ENCODE results near the gene ADD1.

Gene ADD1

GRCh38 chr4:2893772-2894171 is 50.1 kb downstream of the ADD1 start:
- H3K9me3 Mint-ChIP-seq, result no peaks in the 10 kb centered on the region
- no peaks in the 10 kb centered on the region for H3K27me3 Mint-ChIP-seq
- H3K4me3 Mint-ChIP-seq, result no peak overlapping the region
- H3K36me3 Mint-ChIP-seq, result peaks cover 7% of the 10 kb centered on the region
- H3K4me1 Mint-ChIP-seq, result peaks cover 4% of the 10 kb centered on the region
- no peak overlapping the region for H3K27ac Mint-ChIP-seq

GRCh38 chr4:2898001-2898400 is 54.4 kb downstream of the ADD1 start:
- H3K9me3 Mint-ChIP-seq, result no peaks in the 10 kb centered on the region
- H3K4me3 Mint-ChIP-seq, result no peak overlapping the region
- H3K27me3 Mint-ChIP-seq, result no peaks in the 10 kb centered on the region
- peaks cover 20% of the 10 kb centered on the region for H3K36me3 Mint-ChIP-seq
- H3K27ac Mint-ChIP-seq, result no peak overlapping the region
- no peaks in the 10 kb centered on the region for H3K4me1 Mint-ChIP-seq

GRCh38 chr4:2900741-2901140 is 57.1 kb downstream of the ADD1 start:
- peaks cover 25% of the 10 kb centered on the region for H3K36me3 Mint-ChIP-seq
- H3K4me1 Mint-ChIP-seq, result peaks cover 7% of the 10 kb centered on the region
- peak overlapping the region; percentile 75 for H3K27ac Mint-ChIP-seq
- no peaks in the 10 kb centered on the region for H3K27me3 Mint-ChIP-seq
- H3K9me3 Mint-ChIP-seq, result no peaks in the 10 kb centered on the region
- H3K4me3 Mint-ChIP-seq, result no peak overlapping the region

GRCh38 chr4:2901186-2901585 is 57.5 kb downstream of the ADD1 start:
- Mint-ChIP-seq H3K9me3 (no peaks in the 10 kb centered on the region), H3K36me3 (peaks cover 25% of the 10 kb centered on the region), H3K4me1 (peaks cover 10% of the 10 kb centered on the region), H3K27ac (peak overlapping the region; percentile 75), H3K4me3 (no peak overlapping the region), H3K27me3 (no peaks in the 10 kb centered on the region)

GRCh38 chr4:2902126-2902525 is 58.5 kb downstream of the ADD1 start:
- H3K27ac Mint-ChIP-seq, result peak overlapping the region; percentile 11
- no peaks in the 10 kb centered on the region for H3K9me3 Mint-ChIP-seq

GRCh38 chr4:2905544-2905943 is 61.9 kb downstream of the ADD1 start:
- no peaks in the 10 kb centered on the region for H3K9me3 Mint-ChIP-seq
- H3K4me1 Mint-ChIP-seq, result peaks cover 23% of the 10 kb centered on the region
- H3K4me3 Mint-ChIP-seq, result no peak overlapping the region
- peaks cover 25% of the 10 kb centered on the region for H3K36me3 Mint-ChIP-seq
- H3K27ac Mint-ChIP-seq, result peak overlapping the region; percentile 51
- H3K27me3 Mint-ChIP-seq, result no peaks in the 10 kb centered on the region

More at GRCh38 chr4:2902126-2902525, 58.5 kb downstream of the ADD1 start:
- Mint-ChIP-seq H3K27me3 (no peaks in the 10 kb centered on the region), H3K4me3 (no peak overlapping the region), H3K36me3 (peaks cover 27% of the 10 kb centered on the region), H3K4me1 (peaks cover 18% of the 10 kb centered on the region)

GRCh38 chr4:2906218-2906617 is 62.6 kb downstream of the ADD1 start:
- Mint-ChIP-seq H3K27me3 (no peaks in the 10 kb centered on the region), H3K36me3 (peaks cover 23% of the 10 kb centered on the region), H3K4me3 (no peak overlapping the region), H3K4me1 (peaks cover 23% of the 10 kb centered on the region), H3K9me3 (no peaks in the 10 kb centered on the region), H3K27ac (peak overlapping the region; percentile 61)

- no peak overlapping the region for H3K4me3 Mint-ChIP-seq
- peaks cover 23% of the 10 kb centered on the region for H3K4me1 Mint-ChIP-seq
- no peaks in the 10 kb centered on the region for H3K27me3 Mint-ChIP-seq
- H3K27ac Mint-ChIP-seq, result peak overlapping the region; percentile 66
- no peaks in the 10 kb centered on the region for H3K9me3 Mint-ChIP-seq
- H3K36me3 Mint-ChIP-seq, result peaks cover 23% of the 10 kb centered on the region
Measured at GRCh38 chr4:2907226-2907625, 63.6 kb downstream of the ADD1 start.

- no peaks in the 10 kb centered on the region for H3K27me3 Mint-ChIP-seq
- H3K4me3 Mint-ChIP-seq, result no peak overlapping the region
- no peaks in the 10 kb centered on the region for H3K9me3 Mint-ChIP-seq
- peaks cover 23% of the 10 kb centered on the region for H3K4me1 Mint-ChIP-seq
- peak overlapping the region; percentile 66 for H3K27ac Mint-ChIP-seq
- peaks cover 23% of the 10 kb centered on the region for H3K36me3 Mint-ChIP-seq
Measured at GRCh38 chr4:2907706-2908293, 64.2 kb downstream of the ADD1 start.

GRCh38 chr4:2908686-2909085 is 65.0 kb downstream of the ADD1 start:
- H3K4me1 Mint-ChIP-seq, result peaks cover 23% of the 10 kb centered on the region
- no peaks in the 10 kb centered on the region for H3K27me3 Mint-ChIP-seq
- H3K36me3 Mint-ChIP-seq, result peaks cover 20% of the 10 kb centered on the region
- H3K27ac Mint-ChIP-seq, result no peak overlapping the region
- no peaks in the 10 kb centered on the region for H3K9me3 Mint-ChIP-seq
- H3K4me3 Mint-ChIP-seq, result no peak overlapping the region

GRCh38 chr4:2909583-2909982 is 65.9 kb downstream of the ADD1 start:
- H3K4me3 Mint-ChIP-seq, result no peak overlapping the region
- no peaks in the 10 kb centered on the region for H3K9me3 Mint-ChIP-seq
- peaks cover 20% of the 10 kb centered on the region for H3K36me3 Mint-ChIP-seq

GRCh38 chr4:2910409-2910808 is 66.8 kb downstream of the ADD1 start:
- Mint-ChIP-seq H3K27me3 (no peaks in the 10 kb centered on the region), H3K27ac (no peak overlapping the region), H3K4me3 (no peak overlapping the region), H3K9me3 (no peaks in the 10 kb centered on the region), H3K36me3 (peaks cover 18% of the 10 kb centered on the region), H3K4me1 (peaks cover 20% of the 10 kb centered on the region)

More at GRCh38 chr4:2909583-2909982, 65.9 kb downstream of the ADD1 start:
- Mint-ChIP-seq H3K4me1 (peaks cover 20% of the 10 kb centered on the region), H3K27me3 (no peaks in the 10 kb centered on the region), H3K27ac (no peak overlapping the region)

- Mint-ChIP-seq H3K4me3 (no peak overlapping the region), H3K4me1 (peaks cover 7% of the 10 kb centered on the region), H3K9me3 (no peaks in the 10 kb centered on the region), H3K36me3 (peaks cover 12% of the 10 kb centered on the region), H3K27me3 (no peaks in the 10 kb centered on the region), H3K27ac (no peak overlapping the region)
Measured at GRCh38 chr4:2911868-2912267, 68.2 kb downstream of the ADD1 start.

GRCh38 chr4:2913168-2913567 is 69.5 kb downstream of the ADD1 start:
- Mint-ChIP-seq H3K4me3 (no peak overlapping the region), H3K9me3 (no peaks in the 10 kb centered on the region), H3K36me3 (peaks cover 13% of the 10 kb centered on the region), H3K27ac (no peak overlapping the region), H3K4me1 (peaks cover 13% of the 10 kb centered on the region), H3K27me3 (no peaks in the 10 kb centered on the region)

GRCh38 chr4:2914256-2915126 is 70.8 kb downstream of the ADD1 start:
- H3K27ac Mint-ChIP-seq, result no peak overlapping the region
- no peak overlapping the region for H3K4me3 Mint-ChIP-seq
- H3K4me1 Mint-ChIP-seq, result peaks cover 20% of the 10 kb centered on the region
- H3K36me3 Mint-ChIP-seq, result peaks cover 15% of the 10 kb centered on the region
- no peaks in the 10 kb centered on the region for H3K9me3 Mint-ChIP-seq
- H3K27me3 Mint-ChIP-seq, result no peaks in the 10 kb centered on the region

GRCh38 chr4:2915789-2916188 is 72.1 kb downstream of the ADD1 start:
- no peak overlapping the region for H3K27ac Mint-ChIP-seq
- no peak overlapping the region for H3K4me3 Mint-ChIP-seq
- H3K27me3 Mint-ChIP-seq, result no peaks in the 10 kb centered on the region
- H3K9me3 Mint-ChIP-seq, result no peaks in the 10 kb centered on the region
- peaks cover 33% of the 10 kb centered on the region for H3K4me1 Mint-ChIP-seq
- H3K36me3 Mint-ChIP-seq, result peaks cover 18% of the 10 kb centered on the region

Measured in activated naive CD4-positive, alpha-beta T cell treated with anti-CD3 and anti-CD28 coated beads, Interleukin-2, amount 50 U/mL, for 24 hours (primary cell).